ENCODE measurements around the gene MRPL10.

Gene MRPL10

GRCh38 chr17:47867813-47868533, 36.6 kb upstream of the MRPL10 start:
- peaks cover 11% of the 10 kb centered on the region for H3K4me1 Mint-ChIP-seq (ENCODE audit: low read depth)
- peaks cover 13% of the 10 kb centered on the region for H3K27me3 Mint-ChIP-seq
- H3K27ac Mint-ChIP-seq: no peak overlapping the region
- H3K4me3 Mint-ChIP-seq: no peak overlapping the region
- H3K9me3 Mint-ChIP-seq (ENCODE audit: low read depth): no peaks in the 10 kb centered on the region
- H3K36me3 Mint-ChIP-seq: no peaks in the 10 kb centered on the region

- no peaks in the 10 kb centered on the region for H3K9me3 Mint-ChIP-seq (ENCODE audit: low read depth)
- peaks cover 12% of the 10 kb centered on the region for H3K27me3 Mint-ChIP-seq
- H3K4me1 Mint-ChIP-seq (ENCODE audit: low read depth): peaks cover 16% of the 10 kb centered on the region
- H3K36me3 Mint-ChIP-seq: no peaks in the 10 kb centered on the region
- H3K27ac Mint-ChIP-seq: no peak overlapping the region
- no peak overlapping the region for H3K4me3 Mint-ChIP-seq
These were observed 35.6 kb upstream of the MRPL10 start for GRCh38 chr17:47866941-47867340.

- Mint-ChIP-seq H3K9me3 (ENCODE audit: low read depth) (no peaks in the 10 kb centered on the region), H3K36me3 (no peaks in the 10 kb centered on the region), H3K4me3 (no peak overlapping the region), H3K27me3 (peaks cover 4% of the 10 kb centered on the region), H3K4me1 (ENCODE audit: low read depth) (peaks cover 16% of the 10 kb centered on the region), H3K27ac (no peak overlapping the region)
These were observed 33.5 kb upstream of the MRPL10 start for GRCh38 chr17:47864791-47865216.

- H3K27ac Mint-ChIP-seq: no peak overlapping the region
- no peaks in the 10 kb centered on the region for H3K36me3 Mint-ChIP-seq
- H3K4me1 Mint-ChIP-seq (ENCODE audit: low read depth): peaks cover 16% of the 10 kb centered on the region
- H3K27me3 Mint-ChIP-seq: no peaks in the 10 kb centered on the region
- no peak overlapping the region for H3K4me3 Mint-ChIP-seq
- H3K9me3 Mint-ChIP-seq (ENCODE audit: low read depth): no peaks in the 10 kb centered on the region
These were observed 31.5 kb upstream of the MRPL10 start for GRCh38 chr17:47862621-47863440.

GRCh38 chr17:47860386-47860785, 29.0 kb upstream of the MRPL10 start:
- H3K27ac Mint-ChIP-seq: no peak overlapping the region
- H3K4me1 Mint-ChIP-seq (ENCODE audit: low read depth): peaks cover 14% of the 10 kb centered on the region
- H3K9me3 Mint-ChIP-seq (ENCODE audit: low read depth): no peaks in the 10 kb centered on the region
- no peak overlapping the region for H3K4me3 Mint-ChIP-seq
- H3K36me3 Mint-ChIP-seq: no peaks in the 10 kb centered on the region
- peaks cover 8% of the 10 kb centered on the region for H3K27me3 Mint-ChIP-seq

GRCh38 chr17:47857551-47858455, 26.5 kb upstream of the MRPL10 start:
- Mint-ChIP-seq H3K27me3 (peaks cover 24% of the 10 kb centered on the region), H3K36me3 (no peaks in the 10 kb centered on the region), H3K9me3 (ENCODE audit: low read depth) (no peaks in the 10 kb centered on the region), H3K4me3 (no peak overlapping the region), H3K4me1 (ENCODE audit: low read depth) (peaks cover 7% of the 10 kb centered on the region), H3K27ac (no peak overlapping the region)

GRCh38 chr17:47856830-47857229, 25.5 kb upstream of the MRPL10 start:
- H3K4me3 Mint-ChIP-seq: no peak overlapping the region
- no peaks in the 10 kb centered on the region for H3K36me3 Mint-ChIP-seq
- H3K27me3 Mint-ChIP-seq: peaks cover 32% of the 10 kb centered on the region
- peaks cover 10% of the 10 kb centered on the region for H3K4me1 Mint-ChIP-seq (ENCODE audit: low read depth)
- H3K27ac Mint-ChIP-seq: no peak overlapping the region
- no peaks in the 10 kb centered on the region for H3K9me3 Mint-ChIP-seq (ENCODE audit: low read depth)

GRCh38 chr17:47855737-47856136, 24.4 kb upstream of the MRPL10 start:
- H3K27ac Mint-ChIP-seq: no peak overlapping the region
- no peak overlapping the region for H3K4me3 Mint-ChIP-seq
- no peaks in the 10 kb centered on the region for H3K9me3 Mint-ChIP-seq (ENCODE audit: low read depth)
- peaks cover 11% of the 10 kb centered on the region for H3K4me1 Mint-ChIP-seq (ENCODE audit: low read depth)
- peaks cover 33% of the 10 kb centered on the region for H3K27me3 Mint-ChIP-seq
- no peaks in the 10 kb centered on the region for H3K36me3 Mint-ChIP-seq

- H3K27me3 Mint-ChIP-seq: peaks cover 45% of the 10 kb centered on the region
- no peak overlapping the region for H3K4me3 Mint-ChIP-seq
- H3K4me1 Mint-ChIP-seq (ENCODE audit: low read depth): peaks cover 19% of the 10 kb centered on the region
- no peaks in the 10 kb centered on the region for H3K9me3 Mint-ChIP-seq (ENCODE audit: low read depth)
- H3K36me3 Mint-ChIP-seq: no peaks in the 10 kb centered on the region
- H3K27ac Mint-ChIP-seq: no peak overlapping the region
These were observed 22.3 kb upstream of the MRPL10 start for GRCh38 chr17:47853616-47854015.

GRCh38 chr17:47852113-47852949, 21.0 kb upstream of the MRPL10 start:
- Mint-ChIP-seq H3K9me3 (ENCODE audit: low read depth) (no peaks in the 10 kb centered on the region), H3K4me3 (peak overlapping the region; percentile 66), H3K4me1 (ENCODE audit: low read depth) (peaks cover 19% of the 10 kb centered on the region), H3K27ac (no peak overlapping the region), H3K27me3 (peaks cover 47% of the 10 kb centered on the region), H3K36me3 (no peaks in the 10 kb centered on the region)

GRCh38 chr17:47851764-47852112, 20.4 kb upstream of the MRPL10 start:
- Mint-ChIP-seq H3K4me3 (peak overlapping the region; percentile 66), H3K27me3 (peaks cover 46% of the 10 kb centered on the region), H3K9me3 (ENCODE audit: low read depth) (no peaks in the 10 kb centered on the region), H3K36me3 (no peaks in the 10 kb centered on the region), H3K27ac (no peak overlapping the region), H3K4me1 (ENCODE audit: low read depth) (peaks cover 22% of the 10 kb centered on the region)

- Mint-ChIP-seq H3K4me3 (peak within 1 kb of the TSS; percentile 66), H3K27me3 (peaks cover 50% of the 10 kb centered on the region), H3K27ac (no peak within 1 kb of the TSS), H3K9me3 (ENCODE audit: low read depth) (no peaks in the 10 kb centered on the region), H3K36me3 (no peaks in the 10 kb centered on the region), H3K4me1 (ENCODE audit: low read depth) (peaks cover 22% of the 10 kb centered on the region)
These were observed 19.6 kb upstream of the MRPL10 start, which contains the start of gene SP6 for GRCh38 chr17:47850692-47851573. Gene SP6, minus strand, starts transcription at chr17:47851163. Its CDS starts 2,734 bp downstream, at chr17:47848429.

- peaks cover 22% of the 10 kb centered on the region for H3K4me1 Mint-ChIP-seq (ENCODE audit: low read depth)
- H3K27me3 Mint-ChIP-seq: peaks cover 49% of the 10 kb centered on the region
- peak overlapping the region; percentile 66 for H3K4me3 Mint-ChIP-seq
- H3K9me3 Mint-ChIP-seq (ENCODE audit: low read depth): no peaks in the 10 kb centered on the region
- H3K36me3 Mint-ChIP-seq: no peaks in the 10 kb centered on the region
- no peak overlapping the region for H3K27ac Mint-ChIP-seq
These were observed 19.0 kb upstream of the MRPL10 start for GRCh38 chr17:47850373-47850691.

All from activated naive CD8-positive, alpha-beta T cell (primary cell).